DND-41 (cell line): ENCODE data around the gene SLC39A3.

Experiments used
- ATAC-seq: fragments of 200-7000 bp; cut with Tn5 transposase; 3 replicates; pipeline ENCODE4 v1.9.1; 2021; ENCODE audit warnings: low read depth; ENCODE audit not compliant: insufficient read depth
- DNase-seq: peaks from one replicate; pipeline ENCODE4 v3.0.0-alpha.2; 2020
- H2AFZ ChIP-seq: 2 replicates; pipeline ENCODE4 v1.6.0; 2012; ENCODE audit warnings: low read depth, low read length
- H3K27ac ChIP-seq: 2 replicates; pipeline ENCODE4 v1.5.1; 2012; ENCODE audit warnings: low read length, inconsistent platforms
- H3K27me3 ChIP-seq: fragments of 200-600 bp; sonication (generic); 2 replicates; pipeline ENCODE4 v1.6.0; 2012; ENCODE audit warnings: low read length, mild to moderate bottlenecking, inconsistent platforms; ENCODE audit not compliant: insufficient read depth, poor library complexity
- H3K36me3 ChIP-seq: 2 replicates; pipeline ENCODE4 v1.5.1; 2012; ENCODE audit warnings: low read length, inconsistent platforms; ENCODE audit not compliant: insufficient read depth
- H3K4me1 ChIP-seq: 2 replicates; pipeline ENCODE4 v1.5.1; 2012; ENCODE audit warnings: mild to moderate bottlenecking, low read length; ENCODE audit not compliant: insufficient read depth
- H3K4me2 ChIP-seq: 2 replicates; pipeline ENCODE4 v1.6.0; 2012; ENCODE audit warnings: mild to moderate bottlenecking, moderate library complexity, low read length, inconsistent platforms; ENCODE audit not compliant: insufficient read depth
- H3K4me3 ChIP-seq, 2 experiments: fragments of 200-600 bp in 1 of 2; shearing (Covaris generic) in 1 of 2; 2 replicates each; pipeline ENCODE4 v1.5.1; 2012 to 2016; ENCODE audit warnings: inconsistent platforms in 2 of 2, low read length in 2 of 2, mild to moderate bottlenecking in 2 of 2, low read depth in 1 of 2, moderate library complexity in 1 of 2
- H3K79me2 ChIP-seq: 2 replicates; pipeline ENCODE4 v1.6.0; 2012; ENCODE audit warnings: low read length, inconsistent platforms; ENCODE audit not compliant: insufficient read depth
- H3K9ac ChIP-seq: 2 replicates; pipeline ENCODE4 v1.6.0; 2012; ENCODE audit warnings: low read depth, mild to moderate bottlenecking, inconsistent platforms, low read length, moderate library complexity
- H3K9me3 ChIP-seq: 2 replicates; pipeline ENCODE4 v1.5.1; 2012; ENCODE audit warnings: low read length, moderate library complexity, mild to moderate bottlenecking, inconsistent platforms; ENCODE audit not compliant: insufficient read depth, severe bottlenecking
- H4K20me1 ChIP-seq: 2 replicates; pipeline ENCODE4 v1.6.0; 2012; ENCODE audit warnings: low read length; ENCODE audit not compliant: insufficient read depth
- CTCF ChIP-seq: IDR thresholded peaks from 2 replicates; pipeline ENCODE4 v1.5.1; 2012; ENCODE audit warnings: borderline replicate concordance, low read length, moderate library complexity, mild to moderate bottlenecking; ENCODE audit not compliant: poor library complexity, severe bottlenecking; ENCODE audit errors: extremely low read depth
- EZH2 ChIP-seq: IDR thresholded peaks from 3 replicates; pipeline ENCODE4 v1.6.1; 2012; ENCODE audit warnings: borderline replicate concordance, low read depth, mild to moderate bottlenecking, moderate library complexity, low read length, inconsistent platforms; ENCODE audit not compliant: severe bottlenecking

Gene SLC39A3

GRCh38 chr19:2691951-2692350 lies 47.9 kb downstream of the SLC39A3 start:
- DNase-seq (no peak), ATAC-seq (no peak)
- no peaks in the 10 kb centered on the region for H3K79me2 ChIP-seq
- H3K4me1 ChIP-seq, result no peaks in the 10 kb centered on the region
- H3K36me3 ChIP-seq, result no peaks in the 10 kb centered on the region
- H4K20me1 ChIP-seq, result no peaks in the 10 kb centered on the region
- H2AFZ ChIP-seq, result no peak overlapping the region
- no peak overlapping the region for H3K9ac ChIP-seq
- TF ChIP-seq EZH2 (no peak), CTCF (no peak)
- H3K9me3 ChIP-seq, result no peaks in the 10 kb centered on the region
- H3K27ac ChIP-seq, result no peak overlapping the region
- H3K27me3 ChIP-seq, result no peaks in the 10 kb centered on the region
- H3K4me2 ChIP-seq, result no peak overlapping the region
- no peak overlapping the region for H3K4me3 ChIP-seq

DNA sequence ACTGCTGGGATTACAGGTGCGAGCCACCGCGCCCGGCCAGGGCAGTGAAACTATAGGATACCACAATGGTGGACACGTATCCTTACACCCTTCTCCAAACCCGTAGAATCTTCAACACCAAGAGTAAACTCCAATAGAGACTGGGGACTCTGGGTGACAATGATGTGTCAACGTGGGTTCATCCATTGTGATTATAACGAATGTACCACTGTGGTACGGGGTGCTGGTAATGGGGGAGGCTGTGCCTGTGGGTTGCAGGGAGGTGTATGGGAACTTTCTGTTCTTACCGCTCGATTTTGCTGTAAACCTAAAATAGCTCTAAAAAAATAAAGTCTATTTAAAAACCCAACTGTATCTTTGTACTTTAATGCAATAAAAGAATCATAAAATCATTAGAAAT lies 49.0 kb downstream of the SLC39A3 start:
- Histone ChIP-seq H3K4me2 (no peak overlapping the region), H3K9me3 (no peaks in the 10 kb centered on the region), H3K27me3 (no peaks in the 10 kb centered on the region), H3K27ac (no peak overlapping the region), H3K4me3 (no peak overlapping the region), H3K9ac (no peak overlapping the region), H3K4me1 (no peaks in the 10 kb centered on the region), H3K79me2 (no peaks in the 10 kb centered on the region), H3K36me3 (no peaks in the 10 kb centered on the region), H4K20me1 (no peaks in the 10 kb centered on the region), H2AFZ (no peak overlapping the region)
- DNase-seq (no peak), ATAC-seq (no peak)
- no peak for TF ChIP-seq CTCF
- no peak for TF ChIP-seq EZH2

DNA sequence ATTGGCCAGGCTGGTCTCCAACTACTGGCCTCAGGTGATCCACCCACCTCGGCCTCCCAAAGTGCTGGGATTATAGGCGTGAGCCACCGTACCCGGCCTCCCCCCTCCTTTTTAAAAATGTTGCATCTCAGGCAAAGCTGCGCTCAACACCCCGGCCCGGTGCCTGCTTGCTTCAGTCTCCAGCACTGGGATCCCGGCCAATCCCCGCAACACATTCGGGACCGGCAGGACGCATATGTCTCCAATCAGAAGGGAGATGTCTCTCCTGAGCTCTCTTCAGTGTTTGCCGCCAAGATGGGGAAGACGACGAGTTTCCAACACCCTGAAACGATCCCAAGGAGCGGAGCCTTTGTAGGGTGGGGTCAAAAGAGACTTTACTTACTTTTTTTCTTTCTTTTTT lies 53.5 kb downstream of the SLC39A3 start:
- DNase-seq (no peak), ATAC-seq (no peak)
- H3K4me1 ChIP-seq, result no peaks in the 10 kb centered on the region
- no peak overlapping the region for H3K9ac ChIP-seq
- no peak overlapping the region for H3K4me2 ChIP-seq
- no peaks in the 10 kb centered on the region for H4K20me1 ChIP-seq
- no peaks in the 10 kb centered on the region for H3K9me3 ChIP-seq
- no peak overlapping the region for H3K4me3 ChIP-seq
- H3K27ac ChIP-seq, result no peak overlapping the region
- H3K36me3 ChIP-seq, result no peaks in the 10 kb centered on the region
- TF ChIP-seq EZH2, result no peak
- no peak overlapping the region for H2AFZ ChIP-seq
- H3K79me2 ChIP-seq, result no peaks in the 10 kb centered on the region
- no peaks in the 10 kb centered on the region for H3K27me3 ChIP-seq

GRCh38 chr19:2685204-2685704 lies 54.6 kb downstream of the SLC39A3 start:
- Histone ChIP-seq H3K4me3 (no peak overlapping the region), H2AFZ (no peak overlapping the region), H3K27ac (no peak overlapping the region), H3K9me3 (no peaks in the 10 kb centered on the region), H3K79me2 (no peaks in the 10 kb centered on the region), H3K4me2 (no peak overlapping the region), H3K4me1 (no peaks in the 10 kb centered on the region), H3K36me3 (no peaks in the 10 kb centered on the region), H3K9ac (no peak overlapping the region), H3K27me3 (no peaks in the 10 kb centered on the region), H4K20me1 (no peaks in the 10 kb centered on the region)
- ATAC-seq, result no peak
- TF ChIP-seq EZH2 (no peak), CTCF (no peak)
- DNase-seq, result no peak
